Fibroblast of lung (primary cell): Measurements from ENCODE around the gene TLE2.

Experiments
- CTCF ChIP-seq, 2 donors: IDR thresholded peaks in 1 of 2; conservative IDR thresholded peaks in 1 of 2; 1 replicate in 1 of 2; 2 replicates in 1 of 2; pipeline ENCODE4 v1.5.1; 2011 to 2012; ENCODE audit warnings: low read length in 2 of 2, control low read depth in 1 of 2, inconsistent platforms in 1 of 2, low read depth in 1 of 2, mild to moderate bottlenecking in 1 of 2
- EZH2 ChIP-seq: IDR thresholded peaks from 2 replicates; pipeline ENCODE4 v1.5.1; 2012; ENCODE audit warnings: low read length, control low read depth, mild to moderate bottlenecking; ENCODE audit errors: missing control alignments

GRCh38 chr19:3066482-3067049 lies 37.5 kb upstream of the TLE2 start:
- no peak for TF ChIP-seq CTCF (conservative IDR thresholded peaks at IDR 0.05 in 1 of 2, IDR thresholded peaks at IDR 0.05 in 1 of 2; ENCODE audit: low read depth in 1 of 2, low read length in 2 of 2)
- no peak for TF ChIP-seq EZH2
